ENCODE results near the gene IKBKE. TPM values are rescaled to one million over a fixed set of nuclear protein-coding genes. Genes with fewer than 3 reads are reported as not detected.

IKBKE gene
- total and polyA plus RNA-seq, 10 of the 15 experiments (the other 5 are each of a cell fraction or from before 2014, with no cell fraction given): 12.8 to 35.1 (median 23.1) TPM

DNA sequence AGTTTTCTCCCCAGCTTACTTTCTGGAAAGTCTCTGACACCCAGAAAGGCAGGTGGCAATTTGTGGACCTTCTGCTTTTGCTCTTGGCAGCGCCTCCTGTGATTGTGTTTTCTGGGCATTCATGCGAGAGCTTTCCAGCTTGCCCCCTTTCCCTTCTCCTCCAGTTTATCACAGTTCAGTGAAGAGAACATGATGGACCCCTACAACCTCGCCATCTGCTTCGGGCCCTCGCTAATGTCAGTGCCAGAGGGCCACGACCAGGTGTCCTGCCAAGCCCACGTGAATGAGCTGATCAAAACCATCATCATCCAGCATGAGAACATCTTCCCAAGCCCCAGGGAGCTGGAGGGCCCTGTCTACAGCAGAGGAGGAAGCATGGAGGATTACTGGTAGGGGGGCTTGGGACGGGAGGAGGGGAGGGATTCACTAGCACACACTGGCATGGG, 24.3 kb upstream of the IKBKE start:
- H3K9ac ChIP-seq (ENCODE audit: control insufficient read depth, insufficient read depth, low read length): no peak overlapping the region
- CTCF ChIA-PET: interaction anchor here (1.1 to 1.5 kb wide), 2 partner anchors 16 to 19 kb away, joined by 3 to 4 read pairs; no protein-coding TSS in a partner anchor
- H3K4me3 ChIP-seq: no peak overlapping the region
- no peak overlapping the region for H3K4me2 ChIP-seq (ENCODE audit: control insufficient read depth, insufficient read depth)
- no peaks in the 10 kb centered on the region for H3K79me2 ChIP-seq (ENCODE audit: control insufficient read depth, insufficient read depth, low read length)
- no peak overlapping the region for H3K27ac ChIP-seq (ENCODE audit: control insufficient read depth, insufficient read depth)
- POLR2A ChIA-PET: no interaction called here
- BruUV-seq (replicated peaks): no TSS peak
- 88% methylated on average over 8 of the region's 8 CpGs for WGBS (ENCODE audit: insufficient coverage, insufficient replicate concordance, low lambda C conversion rate, missing lambda C conversion rate)
- no peak overlapping the region for H2AFZ ChIP-seq (ENCODE audit: control insufficient read depth, low read depth, low read length)
- H3K27me3 ChIP-seq (replicated peaks in 1 of 2; ENCODE audit: control insufficient read depth in 2 of 2, insufficient read depth in 2 of 2, low read length in 1 of 2): no peaks in the 10 kb centered on the region
- no peaks in the 10 kb centered on the region for H4K20me1 ChIP-seq (ENCODE audit: control insufficient read depth, insufficient read depth)
- in situ Hi-C loops (cut with MboI): no loop called here
- ATAC-seq (no peak), DNase-seq (ENCODE audit: low read depth, low spot score) (no peak), FAIRE-seq (no peak)
- H3K36me3 ChIP-seq (ENCODE audit: control insufficient read depth in 2 of 2, insufficient read depth in 2 of 2, low read length in 1 of 2): no peaks in the 10 kb centered on the region; a peak in 1 of 4 replicates
- SMC1A ChIA-PET (ENCODE audit: uncharacterized antibody, unreplicated experiment): interaction anchor here (1.6 kb wide), 1 partner anchor 16 kb away, joined by 4 read pairs; no protein-coding TSS in a partner anchor
- intact Hi-C loops (cut with micrococcal nuclease; ENCODE audit: unreplicated experiment): no loop called here
- no peaks in the 10 kb centered on the region for H3K9me3 ChIP-seq (replicated peaks; ENCODE audit: control insufficient read depth, insufficient read depth, low read length)
- RAD21 ChIA-PET (ENCODE audit: unreplicated experiment): interaction anchor here (0.7 kb wide), 1 partner anchor 16 kb away, joined by 4 read pairs; no protein-coding TSS in a partner anchor
- no peaks in the 10 kb centered on the region for H3K4me1 ChIP-seq (ENCODE audit: control insufficient read depth, insufficient read depth, low read length)
- TF ChIP-seq NFXL1 (IDR thresholded peaks at IDR 0.05; ENCODE audit: borderline replicate concordance) (no peak), MAX (IDR thresholded peaks at IDR 0.05; ENCODE audit: low read depth, low read length) (no peak), CEBPZ (IDR thresholded peaks at IDR 0.05; ENCODE audit: low read depth, low read length) (no peak), TARDBP (IDR thresholded peaks at IDR 0.05; ENCODE audit: borderline replicate concordance) (no peak), GATAD2B (conservative IDR thresholded peaks at IDR 0.05; ENCODE audit: low read depth) (no peak), RUNX3 (IDR thresholded peaks at IDR 0.05; ENCODE audit: low read length) (no peak), FOS (IDR thresholded peaks at IDR 0.05; ENCODE audit: borderline replicate concordance, extremely low read depth, insufficient read length) (no peak), MYC (IDR thresholded peaks at IDR 0.05; ENCODE audit: insufficient read depth, insufficient read length, insufficient replicate concordance, low read length, severe bottlenecking) (no peak), SMAD1 (IDR thresholded peaks at IDR 0.05; ENCODE audit: low read depth, partially characterized antibody) (no peak), SMC3 (IDR thresholded peaks at IDR 0.05; ENCODE audit: borderline replicate concordance, low read length) (no peak), KDM1A (IDR thresholded peaks at IDR 0.05; ENCODE audit: borderline replicate concordance) (no peak), CHD1 (IDR thresholded peaks at IDR 0.05; ENCODE audit: low read depth, low read length) (no peak), POU2F2 (IDR thresholded peaks at IDR 0.05; ENCODE audit: borderline replicate concordance, low read depth, low read length) (no peak), MYB (IDR thresholded peaks at IDR 0.05; ENCODE audit: borderline replicate concordance, low read depth, low read length) (no peak)
- TF ChIP-seq, protein P1, sequence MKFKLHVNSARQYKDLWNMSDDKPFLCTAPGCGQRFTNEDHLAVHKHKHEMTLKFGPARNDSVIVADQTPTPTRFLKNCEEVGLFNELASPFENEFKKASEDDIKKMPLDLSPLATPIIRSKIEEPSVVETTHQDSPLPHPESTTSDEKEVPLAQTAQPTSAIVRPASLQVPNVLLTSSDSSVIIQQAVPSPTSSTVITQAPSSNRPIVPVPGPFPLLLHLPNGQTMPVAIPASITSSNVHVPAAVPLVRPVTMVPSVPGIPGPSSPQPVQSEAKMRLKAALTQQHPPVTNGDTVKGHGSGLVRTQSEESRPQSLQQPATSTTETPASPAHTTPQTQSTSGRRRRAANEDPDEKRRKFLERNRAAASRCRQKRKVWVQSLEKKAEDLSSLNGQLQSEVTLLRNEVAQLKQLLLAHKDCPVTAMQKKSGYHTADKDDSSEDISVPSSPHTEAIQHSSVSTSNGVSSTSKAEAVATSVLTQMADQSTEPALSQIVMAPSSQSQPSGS (IDR thresholded peaks at IDR 0.05; ENCODE audit: low read length): no peak
- TF ChIP-seq, protein P2, sequence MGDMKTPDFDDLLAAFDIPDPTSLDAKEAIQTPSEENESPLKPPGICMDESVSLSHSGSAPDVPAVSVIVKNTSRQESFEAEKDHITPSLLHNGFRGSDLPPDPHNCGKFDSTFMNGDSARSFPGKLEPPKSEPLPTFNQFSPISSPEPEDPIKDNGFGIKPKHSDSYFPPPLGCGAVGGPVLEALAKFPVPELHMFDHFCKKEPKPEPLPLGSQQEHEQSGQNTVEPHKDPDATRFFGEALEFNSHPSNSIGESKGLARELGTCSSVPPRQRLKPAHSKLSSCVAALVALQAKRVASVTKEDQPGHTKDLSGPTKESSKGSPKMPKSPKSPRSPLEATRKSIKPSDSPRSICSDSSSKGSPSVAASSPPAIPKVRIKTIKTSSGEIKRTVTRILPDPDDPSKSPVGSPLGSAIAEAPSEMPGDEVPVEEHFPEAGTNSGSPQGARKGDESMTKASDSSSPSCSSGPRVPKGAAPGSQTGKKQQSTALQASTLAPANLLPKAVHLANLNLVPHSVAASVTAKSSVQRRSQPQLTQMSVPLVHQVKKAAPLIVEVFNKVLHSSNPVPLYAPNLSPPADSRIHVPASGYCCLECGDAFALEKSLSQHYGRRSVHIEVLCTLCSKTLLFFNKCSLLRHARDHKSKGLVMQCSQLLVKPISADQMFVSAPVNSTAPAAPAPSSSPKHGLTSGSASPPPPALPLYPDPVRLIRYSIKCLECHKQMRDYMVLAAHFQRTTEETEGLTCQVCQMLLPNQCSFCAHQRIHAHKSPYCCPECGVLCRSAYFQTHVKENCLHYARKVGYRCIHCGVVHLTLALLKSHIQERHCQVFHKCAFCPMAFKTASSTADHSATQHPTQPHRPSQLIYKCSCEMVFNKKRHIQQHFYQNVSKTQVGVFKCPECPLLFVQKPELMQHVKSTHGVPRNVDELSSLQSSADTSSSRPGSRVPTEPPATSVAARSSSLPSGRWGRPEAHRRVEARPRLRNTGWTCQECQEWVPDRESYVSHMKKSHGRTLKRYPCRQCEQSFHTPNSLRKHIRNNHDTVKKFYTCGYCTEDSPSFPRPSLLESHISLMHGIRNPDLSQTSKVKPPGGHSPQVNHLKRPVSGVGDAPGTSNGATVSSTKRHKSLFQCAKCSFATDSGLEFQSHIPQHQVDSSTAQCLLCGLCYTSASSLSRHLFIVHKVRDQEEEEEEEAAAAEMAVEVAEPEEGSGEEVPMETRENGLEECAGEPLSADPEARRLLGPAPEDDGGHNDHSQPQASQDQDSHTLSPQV (IDR thresholded peaks at IDR 0.05): no peak

All from GM12878 (cell line).